ENCODE results near the gene DGCR2. TPM values are rescaled to one million over a fixed set of nuclear protein-coding genes. Genes with fewer than 3 reads are reported as not detected.

Gene DGCR2
- polyA plus RNA-seq, 3 donors: 13.4 to 32.6 (median 24.3) TPM

GRCh38 chr22:19069451-19069850, 52.8 kb downstream of the DGCR2 start:
- WGBS, 3 donors: 97 to 99% (median 98%) methylated on average over 3 of the region's 3 CpGs
- no peak overlapping the region for H3K27ac ChIP-seq (ENCODE audit: low read depth, low read length)

GRCh38 chr22:19068784-19069271, 53.4 kb downstream of the DGCR2 start:
- H3K27ac ChIP-seq (ENCODE audit: low read depth, low read length): no peak overlapping the region
- 72 to 92% (median 91%) methylated on average over 5 of the region's 5 CpGs for WGBS, 3 donors

GRCh38 chr22:19067696-19068348, 54.4 kb downstream of the DGCR2 start:
- H3K27ac ChIP-seq (ENCODE audit: low read depth, low read length): no peak overlapping the region
- 94 to 96% (median 95%) methylated on average over 21 of the region's 21 CpGs for WGBS, 3 donors

- 92 to 97% (median 93%) methylated on average over 11 of the region's 11 CpGs for WGBS, 3 donors
Observed at GRCh38 chr22:19066531-19067271, 55.5 kb downstream of the DGCR2 start.

GRCh38 chr22:19065929-19066328, 56.3 kb downstream of the DGCR2 start:
- 93 to 99% (median 94%) methylated on average over 5 of the region's 5 CpGs for WGBS, 3 donors
- no peak overlapping the region for H3K27ac ChIP-seq (ENCODE audit: low read depth, low read length)

More at GRCh38 chr22:19066531-19067271, 55.5 kb downstream of the DGCR2 start:
- H3K27ac ChIP-seq (ENCODE audit: low read depth, low read length): no peak overlapping the region

GRCh38 chr22:19065298-19065859, 56.8 kb downstream of the DGCR2 start:
- WGBS, 3 donors: 86% methylated on average over 8 of the region's 8 CpGs
- no peak overlapping the region for H3K27ac ChIP-seq (ENCODE audit: low read depth, low read length)

GRCh38 chr22:19064354-19065054, 57.7 kb downstream of the DGCR2 start:
- H3K27ac ChIP-seq (ENCODE audit: low read depth, low read length): no peak overlapping the region
- 95 to 96% (median 96%) methylated on average over 19 of the region's 19 CpGs for whole genome bisulfite sequencing, 3 donors

GRCh38 chr22:19063581-19064353, 58.4 kb downstream of the DGCR2 start:
- 75 to 86% (median 79%) methylated on average over 8 of the region's 8 CpGs for WGBS, 3 donors
- no peak overlapping the region for H3K27ac ChIP-seq (ENCODE audit: low read depth, low read length)

- H3K27ac ChIP-seq (ENCODE audit: low read depth, low read length): no peak overlapping the region
- 41 to 87% (median 83%) methylated on average over 8 of the region's 8 CpGs for WGBS, 3 donors
Observed at GRCh38 chr22:19062943-19063308, 59.3 kb downstream of the DGCR2 start.

GRCh38 chr22:19062139-19062942, 59.9 kb downstream of the DGCR2 start:
- 36 to 74% (median 72%) methylated on average over 12 of the region's 12 CpGs for WGBS, 3 donors
- no peak overlapping the region for H3K27ac ChIP-seq (ENCODE audit: low read depth, low read length)

GRCh38 chr22:19061471-19062138, 60.6 kb downstream of the DGCR2 start:
- WGBS, 3 donors: 84 to 94% (median 90%) methylated on average over 6 of the region's 6 CpGs
- no peak overlapping the region for H3K27ac ChIP-seq (ENCODE audit: low read depth, low read length)

GRCh38 chr22:19060356-19061009, 61.7 kb downstream of the DGCR2 start:
- 89 to 94% (median 93%) methylated on average over 15 of the region's 15 CpGs for WGBS, 3 donors
- H3K27ac ChIP-seq (ENCODE audit: low read depth, low read length): no peak overlapping the region

- no peak overlapping the region for H3K27ac ChIP-seq (ENCODE audit: low read depth, low read length)
- WGBS, 3 donors: 88 to 94% (median 90%) methylated on average over 20 of the region's 20 CpGs
Observed at GRCh38 chr22:19059481-19060278, 62.5 kb downstream of the DGCR2 start.

- 58 to 90% (median 89%) methylated on average over 16 of the region's 16 CpGs for WGBS, 3 donors
Observed at GRCh38 chr22:19058713-19059451, 63.3 kb downstream of the DGCR2 start.

GRCh38 chr22:19057999-19058491, 64.2 kb downstream of the DGCR2 start:
- 71 to 93% (median 92%) methylated on average over 4 of the region's 4 CpGs for WGBS, 3 donors
- no peak overlapping the region for H3K27ac ChIP-seq (ENCODE audit: low read depth, low read length)

More at GRCh38 chr22:19058713-19059451, 63.3 kb downstream of the DGCR2 start:
- no peak overlapping the region for H3K27ac ChIP-seq (ENCODE audit: low read depth, low read length)

All from adipose tissue (tissue), 3 donors.